NCI-H460 (cell line): ENCODE data around the gene COL23A1. TPM values are rescaled to one million over a fixed set of nuclear protein-coding genes. Genes with fewer than 3 reads are reported as not detected.

Experiments used
- DNase-seq: peaks from one replicate; pipeline ENCODE4 v3.0.0-alpha.2; 2016; ENCODE audit warnings: low read depth; ENCODE audit errors: extremely low read depth
- total RNA-seq: library from RNA; depleted of rRNA; stranded (reverse); fragments of >200 nt; shearing (Covaris generic); gene quantifications from 2 replicates; pipeline ENCODE4 v1.2.3, GENCODE V29; 2014

COL23A1 gene
- total RNA-seq, 1 experiment from 2014 or later, result not detected

GRCh38 chr5:178298283-178298807, 291.8 kb downstream of the COL23A1 start:
- no peak for DNase-seq

- no peak for DNase-seq
Measured at GRCh38 chr5:178297751-178298150, 292.4 kb downstream of the COL23A1 start.

- DNase-seq, result no peak
Measured at GRCh38 chr5:178296066-178296465, 294.1 kb downstream of the COL23A1 start.

- no peak for DNase-seq
Measured at GRCh38 chr5:178295589-178295988, 294.6 kb downstream of the COL23A1 start.

- DNase-seq, result no peak
Measured at GRCh38 chr5:178293815-178294214, 296.4 kb downstream of the COL23A1 start.

- DNase-seq, result no peak
Measured at GRCh38 chr5:178293400-178293799, 296.8 kb downstream of the COL23A1 start.

- DNase-seq, result no peak
Measured at GRCh38 chr5:178292826-178293205, 297.4 kb downstream of the COL23A1 start.

GRCh38 chr5:178291969-178292825, 298.0 kb downstream of the COL23A1 start:
- DNase-seq, result no peak

GRCh38 chr5:178291161-178291561, 299.0 kb downstream of the COL23A1 start:
- DNase-seq, result no peak

GRCh38 chr5:178290376-178290775, 299.8 kb downstream of the COL23A1 start:
- no peak for DNase-seq

- no peak for DNase-seq
Measured at GRCh38 chr5:178289438-178289837, 300.8 kb downstream of the COL23A1 start.

GRCh38 chr5:178288401-178289368, 301.5 kb downstream of the COL23A1 start:
- DNase-seq, result no peak

GRCh38 chr5:178287791-178288105, 302.4 kb downstream of the COL23A1 start:
- no peak for DNase-seq

- DNase-seq, result no peak
Measured at GRCh38 chr5:178287091-178287790, 303.0 kb downstream of the COL23A1 start.

- DNase-seq, result no peak
Measured at GRCh38 chr5:178286226-178287090, 303.7 kb downstream of the COL23A1 start.

- no peak for DNase-seq
Measured at GRCh38 chr5:178285399-178286225, 304.6 kb downstream of the COL23A1 start.

GRCh38 chr5:178284996-178285395, 305.2 kb downstream of the COL23A1 start:
- DNase-seq, result no peak

GRCh38 chr5:178284093-178284675, 306.0 kb downstream of the COL23A1 start:
- DNase-seq, result no peak

GRCh38 chr5:178283520-178283919, 306.7 kb downstream of the COL23A1 start:
- DNase-seq, result no peak
